ENCODE data around the gene HK3.

HK3 gene

DNA sequence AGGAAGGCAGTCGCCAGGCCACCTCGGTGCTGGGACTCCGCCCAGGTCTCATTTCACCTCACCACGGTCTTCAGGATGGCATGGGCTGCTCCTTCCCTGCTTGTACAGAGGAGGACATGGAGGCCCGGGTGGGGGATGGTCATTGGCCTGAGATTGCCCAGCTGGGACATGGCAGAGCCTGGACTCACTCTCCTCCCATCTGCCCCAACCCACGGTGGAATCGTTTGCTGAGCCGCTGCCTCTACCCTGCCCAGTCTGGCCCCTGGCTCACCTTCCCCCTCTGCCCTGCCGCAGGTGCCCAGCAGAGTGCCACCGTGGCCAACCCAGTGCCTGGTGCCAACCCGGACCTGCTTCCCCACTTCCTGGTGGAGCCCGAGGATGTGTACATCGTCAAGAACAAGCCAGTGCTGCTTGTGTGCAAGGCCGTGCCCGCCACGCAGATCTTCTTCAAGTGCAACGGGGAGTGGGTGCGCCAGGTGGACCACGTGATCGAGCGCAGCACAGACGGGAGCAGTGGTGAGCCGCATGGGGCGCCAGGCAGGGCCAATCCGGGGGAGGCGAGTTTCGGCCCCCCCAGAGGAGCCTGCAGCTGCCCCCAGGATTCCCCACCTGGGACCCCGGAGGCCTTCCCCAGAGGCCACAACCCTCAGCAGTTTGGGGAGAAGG lies 36.7 kb downstream of the HK3 start:
- peaks cover 0 to 41% of the 10 kb centered on the region in 2 donors for H3K27me3 ChIP-seq (ENCODE audit: control insufficient read depth in 1 of 2, insufficient read depth in 2 of 2, low read length in 2 of 2)
- no peak overlapping the region for H3K27ac ChIP-seq (ENCODE audit: low read depth, low read length)
- no peaks in the 10 kb centered on the region for H3K36me3 ChIP-seq (ENCODE audit: insufficient read depth, low read length)

DNA sequence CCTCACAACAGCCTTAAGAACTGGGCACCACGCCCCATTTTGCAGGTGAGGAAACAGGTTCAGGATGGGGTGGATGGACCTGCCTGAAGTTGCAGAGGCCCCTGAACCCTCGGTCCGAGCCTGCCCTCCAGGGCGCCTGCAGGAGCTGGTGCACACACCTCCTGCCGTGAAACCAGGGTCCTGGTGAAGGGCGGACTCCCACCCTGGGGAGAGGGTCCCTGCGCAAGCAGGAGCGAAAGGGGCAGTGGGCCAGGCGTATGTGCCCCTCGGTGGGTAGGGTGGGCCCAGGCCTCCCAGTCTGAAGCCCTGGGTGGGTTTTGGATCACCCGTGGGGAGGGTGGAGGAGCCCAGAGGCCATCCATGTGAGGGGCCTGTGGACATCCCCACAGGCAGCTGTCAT lies 37.9 kb downstream of the HK3 start:
- Histone ChIP-seq H3K27me3 (ENCODE audit: control insufficient read depth in 1 of 2, insufficient read depth in 2 of 2, low read length in 2 of 2) (peaks cover 0 to 33% of the 10 kb centered on the region in 2 donors), H3K27ac (ENCODE audit: low read depth, low read length) (no peak overlapping the region), H3K9me3 (ENCODE audit: low read length) (no peaks in the 10 kb centered on the region), H3K4me3 (ENCODE audit: low read depth in 1 of 2, low read length in 2 of 2) (no peak overlapping the region), H3K4me1 (ENCODE audit: insufficient read depth, low read length) (no peaks in the 10 kb centered on the region), H3K9ac (ENCODE audit: low read length) (no peak overlapping the region), H3K36me3 (ENCODE audit: insufficient read depth, low read length) (no peaks in the 10 kb centered on the region)

More for the DNA sequence above, 36.7 kb downstream of the HK3 start:
- Histone ChIP-seq H3K4me1 (ENCODE audit: insufficient read depth, low read length) (no peaks in the 10 kb centered on the region), H3K4me3 (ENCODE audit: low read depth in 1 of 2, low read length in 2 of 2) (no peak overlapping the region), H3K9ac (ENCODE audit: low read length) (no peak overlapping the region), H3K9me3 (ENCODE audit: low read length) (no peaks in the 10 kb centered on the region)

DNA sequence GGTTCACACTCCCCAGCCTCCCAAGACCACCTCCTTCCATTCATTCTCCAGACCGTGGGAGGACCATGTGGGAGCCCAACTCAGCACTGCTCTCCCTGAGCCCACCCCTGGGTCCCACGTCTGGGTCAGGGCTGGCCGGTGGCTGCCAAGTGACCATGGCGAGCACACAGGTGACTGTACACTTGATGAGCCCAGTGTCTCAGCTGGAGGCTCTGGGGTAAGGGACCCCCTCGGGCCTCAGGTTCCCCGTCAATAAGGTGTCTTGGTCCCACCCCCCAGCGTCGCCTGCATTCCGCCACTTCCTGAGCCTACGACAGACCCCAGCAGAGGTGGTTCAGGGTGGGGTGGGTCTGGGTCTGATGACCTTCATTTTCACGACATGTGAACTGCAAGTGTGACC lies 38.8 kb downstream of the HK3 start:
- Histone ChIP-seq H3K27ac (ENCODE audit: low read depth, low read length) (no peak overlapping the region), H3K4me1 (ENCODE audit: insufficient read depth, low read length) (no peaks in the 10 kb centered on the region), H3K4me3 (ENCODE audit: low read depth in 1 of 2, low read length in 2 of 2) (no peak overlapping the region), H3K9me3 (ENCODE audit: low read length) (no peaks in the 10 kb centered on the region), H3K36me3 (ENCODE audit: insufficient read depth, low read length) (no peaks in the 10 kb centered on the region), H3K27me3 (ENCODE audit: control insufficient read depth in 1 of 2, insufficient read depth in 2 of 2, low read length in 2 of 2) (peaks cover 0 to 24% of the 10 kb centered on the region in 2 donors), H3K9ac (ENCODE audit: low read length) (no peak overlapping the region)

DNA sequence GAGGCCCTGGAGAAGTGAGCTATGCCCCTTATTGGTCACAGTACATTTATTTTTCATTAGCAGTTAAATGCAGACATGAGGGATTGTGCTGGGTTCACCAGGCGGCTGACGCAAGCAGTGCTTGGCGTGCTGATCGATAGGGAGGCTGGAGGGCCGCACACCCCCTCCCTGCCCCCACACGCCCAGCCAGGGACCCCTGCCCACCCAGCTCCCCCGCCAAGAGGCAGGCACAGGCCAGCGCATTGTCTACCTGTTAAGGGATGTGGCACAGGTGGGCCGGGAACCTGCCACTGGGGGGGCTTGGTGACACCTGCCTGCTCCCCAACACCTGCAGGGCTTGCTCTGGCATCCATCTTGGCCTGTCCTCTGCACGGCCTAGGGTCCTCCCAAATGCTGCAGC lies 39.2 kb downstream of the HK3 start:
- Histone ChIP-seq H3K9ac (ENCODE audit: low read length) (no peak overlapping the region), H3K9me3 (ENCODE audit: low read length) (no peaks in the 10 kb centered on the region), H3K27me3 (ENCODE audit: control insufficient read depth in 1 of 2, insufficient read depth in 2 of 2, low read length in 2 of 2) (peaks cover 0 to 20% of the 10 kb centered on the region in 2 donors), H3K4me3 (ENCODE audit: low read depth in 1 of 2, low read length in 2 of 2) (no peak overlapping the region), H3K27ac (ENCODE audit: low read depth, low read length) (no peak overlapping the region), H3K36me3 (ENCODE audit: insufficient read depth, low read length) (no peaks in the 10 kb centered on the region), H3K4me1 (ENCODE audit: insufficient read depth, low read length) (no peaks in the 10 kb centered on the region)

DNA sequence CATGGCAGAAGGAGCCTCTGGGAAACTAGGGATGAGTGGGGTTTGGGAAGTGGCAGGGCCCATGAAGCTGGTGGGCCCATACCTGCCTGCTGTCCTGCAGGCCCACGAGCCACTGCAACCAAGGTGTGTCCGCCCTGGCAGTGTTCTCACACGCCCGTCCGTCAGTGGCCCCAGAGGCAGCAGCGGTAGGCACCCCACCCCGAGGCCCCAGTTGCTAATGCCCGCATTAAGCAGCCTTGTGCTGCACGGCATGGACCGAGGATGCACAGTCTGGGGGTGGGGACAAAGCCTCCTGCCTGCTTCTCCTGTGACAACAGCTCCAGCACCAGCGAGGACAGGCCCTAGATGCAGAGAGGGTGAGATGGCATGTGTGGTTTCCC lies 41.3 kb downstream of the HK3 start:
- H3K4me3 ChIP-seq (ENCODE audit: low read depth in 1 of 2, low read length in 2 of 2) = no peak overlapping the region
- H3K36me3 ChIP-seq (ENCODE audit: insufficient read depth, low read length) = no peaks in the 10 kb centered on the region
- H3K9me3 ChIP-seq (ENCODE audit: low read length) = no peaks in the 10 kb centered on the region
- H3K27ac ChIP-seq (ENCODE audit: low read depth, low read length) = no peak overlapping the region
- peaks cover 0 to 18% of the 10 kb centered on the region in 2 donors for H3K27me3 ChIP-seq (ENCODE audit: control insufficient read depth in 1 of 2, insufficient read depth in 2 of 2, low read length in 2 of 2)
- no peaks in the 10 kb centered on the region for H3K4me1 ChIP-seq (ENCODE audit: insufficient read depth, low read length)
- H3K9ac ChIP-seq (ENCODE audit: low read length) = no peak overlapping the region

DNA sequence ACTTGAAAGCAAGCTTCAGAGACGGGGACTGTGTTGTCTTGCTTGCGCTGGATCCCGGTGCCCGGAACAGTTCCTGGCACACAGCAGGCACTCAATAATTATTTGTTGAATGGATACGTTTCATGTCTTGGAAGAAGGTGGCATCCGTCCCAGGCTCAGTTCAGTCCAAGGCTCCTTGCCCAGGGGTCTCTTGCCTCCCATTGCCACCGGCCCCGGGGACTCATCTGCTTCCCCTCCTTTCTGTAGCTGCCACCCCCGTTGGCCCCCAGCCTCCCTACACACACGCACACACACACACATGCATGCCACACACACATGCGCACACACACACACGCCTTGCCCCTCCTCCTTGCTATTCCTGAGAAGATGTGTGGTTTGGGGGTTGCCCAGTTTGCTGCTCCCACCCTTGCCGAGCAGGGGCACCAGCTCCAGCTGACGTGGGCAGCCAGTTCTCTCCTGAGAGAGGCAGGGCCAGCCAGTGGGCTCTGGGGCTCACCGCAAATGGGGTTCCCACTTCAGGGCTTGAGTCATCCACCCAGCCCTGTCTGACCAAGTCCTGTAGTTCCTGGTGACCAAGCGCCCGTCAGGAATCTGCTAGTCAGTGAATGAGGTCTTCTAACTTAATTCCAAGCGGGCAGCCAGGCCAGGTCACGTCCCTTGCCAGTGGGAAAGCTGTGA lies 41.8 kb downstream of the HK3 start:
- Histone ChIP-seq H3K9me3 (ENCODE audit: low read length) (no peaks in the 10 kb centered on the region), H3K36me3 (ENCODE audit: insufficient read depth, low read length) (no peaks in the 10 kb centered on the region), H3K4me1 (ENCODE audit: insufficient read depth, low read length) (no peaks in the 10 kb centered on the region), H3K27me3 (ENCODE audit: control insufficient read depth in 1 of 2, insufficient read depth in 2 of 2, low read length in 2 of 2) (peaks cover 0 to 14% of the 10 kb centered on the region in 2 donors), H3K9ac (ENCODE audit: low read length) (no peak overlapping the region), H3K4me3 (ENCODE audit: low read depth in 1 of 2, low read length in 2 of 2) (no peak overlapping the region), H3K27ac (ENCODE audit: low read depth, low read length) (no peak overlapping the region)

DNA sequence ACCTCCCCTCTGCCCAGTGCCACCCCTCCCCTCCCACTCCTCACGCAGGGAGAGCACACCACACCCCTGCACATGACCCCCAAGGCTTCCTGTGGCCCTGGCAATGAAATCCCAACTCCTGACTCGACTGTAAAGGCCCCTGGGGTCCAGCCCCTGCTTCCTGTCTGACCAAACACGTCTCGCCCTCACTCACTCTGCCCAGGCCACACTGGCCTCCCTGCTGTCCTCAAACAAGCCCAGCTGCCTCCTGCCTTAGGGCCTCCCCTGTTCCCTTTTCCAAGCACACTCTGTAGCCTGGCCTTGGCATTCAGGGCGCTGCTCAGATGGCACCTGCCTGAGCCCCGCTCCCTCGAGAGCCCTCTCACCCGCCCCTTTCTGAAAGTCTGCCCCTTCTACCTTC lies 42.4 kb downstream of the HK3 start:
- no peaks in the 10 kb centered on the region for H3K36me3 ChIP-seq (ENCODE audit: insufficient read depth, low read length)
- peaks cover 0 to 14% of the 10 kb centered on the region in 2 donors for H3K27me3 ChIP-seq (ENCODE audit: control insufficient read depth in 1 of 2, insufficient read depth in 2 of 2, low read length in 2 of 2)
- H3K9me3 ChIP-seq (ENCODE audit: low read length) = no peaks in the 10 kb centered on the region
- H3K27ac ChIP-seq (ENCODE audit: low read depth, low read length) = no peak overlapping the region
- H3K9ac ChIP-seq (ENCODE audit: low read length) = no peak overlapping the region
- no peak overlapping the region for H3K4me3 ChIP-seq (ENCODE audit: low read depth in 1 of 2, low read length in 2 of 2)
- no peaks in the 10 kb centered on the region for H3K4me1 ChIP-seq (ENCODE audit: insufficient read depth, low read length)

DNA sequence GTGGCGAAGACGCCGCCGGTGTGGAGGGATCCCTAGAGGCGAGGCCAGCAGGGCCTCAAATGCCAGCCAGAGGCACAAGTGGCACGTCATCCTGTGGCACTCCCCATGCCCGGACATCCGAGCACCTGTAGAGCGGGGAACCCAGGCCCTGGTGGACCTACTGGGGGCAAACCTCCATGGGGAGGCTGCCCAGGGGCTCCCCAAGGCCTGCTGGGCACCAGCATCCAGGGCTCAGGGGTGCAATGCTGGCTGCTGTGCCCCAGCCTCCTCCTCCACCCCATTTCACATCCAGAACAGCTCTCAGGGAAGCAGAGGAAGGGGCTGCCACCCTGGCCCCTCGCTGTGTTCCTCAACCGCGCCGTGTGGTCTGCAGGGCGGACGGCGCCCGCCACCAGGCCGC lies 43.5 kb downstream of the HK3 start:
- no peak overlapping the region for H3K4me3 ChIP-seq (ENCODE audit: low read depth in 1 of 2, low read length in 2 of 2)
- no peak overlapping the region for H3K27ac ChIP-seq (ENCODE audit: low read depth, low read length)
- no peaks in the 10 kb centered on the region for H3K4me1 ChIP-seq (ENCODE audit: insufficient read depth, low read length)
- no peak overlapping the region for H3K9ac ChIP-seq (ENCODE audit: low read length)
- H3K36me3 ChIP-seq (ENCODE audit: insufficient read depth, low read length) = no peaks in the 10 kb centered on the region
- H3K27me3 ChIP-seq (ENCODE audit: control insufficient read depth in 1 of 2, insufficient read depth in 2 of 2, low read length in 2 of 2) = peaks cover 0 to 3% of the 10 kb centered on the region in 2 donors
- no peaks in the 10 kb centered on the region for H3K9me3 ChIP-seq (ENCODE audit: low read length)

DNA sequence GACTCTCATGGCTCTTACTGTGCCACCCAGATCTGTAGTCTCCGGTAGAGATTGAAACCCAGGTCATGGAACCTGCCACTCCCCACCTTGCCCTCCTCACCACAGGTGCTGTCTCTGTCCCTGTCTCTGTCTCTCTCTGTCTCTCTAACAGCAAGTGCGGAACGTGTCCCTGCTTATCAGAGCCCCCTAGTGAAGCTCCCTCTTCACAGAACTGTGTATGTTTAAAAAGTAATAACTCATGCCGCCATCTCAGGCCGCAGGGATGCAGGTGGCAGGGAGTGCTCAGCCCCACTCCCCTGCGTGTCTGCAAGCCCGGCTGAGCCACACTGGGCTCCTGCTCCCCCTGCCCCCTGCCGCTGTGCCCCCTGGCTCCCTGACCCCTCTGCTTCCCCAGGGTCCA lies 45.0 kb downstream of the HK3 start:
- no peaks in the 10 kb centered on the region for H3K9me3 ChIP-seq (ENCODE audit: low read length)
- no peaks in the 10 kb centered on the region for H3K4me1 ChIP-seq (ENCODE audit: insufficient read depth, low read length)
- H3K36me3 ChIP-seq (ENCODE audit: insufficient read depth, low read length) = no peaks in the 10 kb centered on the region
- H3K4me3 ChIP-seq (ENCODE audit: low read depth in 1 of 2, low read length in 2 of 2) = no peak overlapping the region
- H3K27me3 ChIP-seq (ENCODE audit: control insufficient read depth in 1 of 2, insufficient read depth in 2 of 2, low read length in 2 of 2) = peaks cover 0 to 6% of the 10 kb centered on the region in 2 donors
- H3K9ac ChIP-seq (ENCODE audit: low read length) = no peak overlapping the region
- H3K27ac ChIP-seq (ENCODE audit: low read depth, low read length) = no peak overlapping the region

DNA sequence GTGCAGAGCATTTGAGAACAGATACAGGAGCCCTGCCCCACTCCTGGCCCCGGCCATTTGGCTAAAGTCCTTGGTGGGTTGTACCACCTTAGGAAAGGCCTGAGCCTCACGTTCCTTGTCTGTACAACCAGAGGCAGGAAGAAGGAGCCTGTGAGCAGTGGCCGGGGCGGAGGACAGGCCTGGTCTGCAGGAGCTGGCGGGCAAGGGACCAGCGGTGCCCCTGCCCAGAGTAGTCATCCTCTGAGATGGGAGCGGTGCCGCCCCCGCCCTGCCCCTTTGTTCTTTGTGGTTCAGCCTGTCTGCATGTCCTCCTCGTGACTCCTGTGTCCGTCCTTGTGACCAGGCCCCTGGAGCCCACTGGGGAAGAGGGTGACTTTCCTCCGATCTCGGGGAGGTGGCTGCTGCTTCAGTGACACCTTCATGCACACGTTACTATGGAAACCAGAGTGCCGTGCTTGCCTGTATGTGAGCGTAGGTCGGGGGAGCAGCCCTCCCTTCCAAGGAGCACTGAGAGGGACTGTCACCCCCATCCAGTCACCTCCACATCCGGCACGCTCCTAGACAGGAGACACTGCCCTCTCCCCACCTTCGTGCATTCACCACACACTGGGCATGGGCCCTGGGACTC lies 45.9 kb downstream of the HK3 start:
- H3K36me3 ChIP-seq (ENCODE audit: insufficient read depth, low read length) = no peaks in the 10 kb centered on the region

DNA sequence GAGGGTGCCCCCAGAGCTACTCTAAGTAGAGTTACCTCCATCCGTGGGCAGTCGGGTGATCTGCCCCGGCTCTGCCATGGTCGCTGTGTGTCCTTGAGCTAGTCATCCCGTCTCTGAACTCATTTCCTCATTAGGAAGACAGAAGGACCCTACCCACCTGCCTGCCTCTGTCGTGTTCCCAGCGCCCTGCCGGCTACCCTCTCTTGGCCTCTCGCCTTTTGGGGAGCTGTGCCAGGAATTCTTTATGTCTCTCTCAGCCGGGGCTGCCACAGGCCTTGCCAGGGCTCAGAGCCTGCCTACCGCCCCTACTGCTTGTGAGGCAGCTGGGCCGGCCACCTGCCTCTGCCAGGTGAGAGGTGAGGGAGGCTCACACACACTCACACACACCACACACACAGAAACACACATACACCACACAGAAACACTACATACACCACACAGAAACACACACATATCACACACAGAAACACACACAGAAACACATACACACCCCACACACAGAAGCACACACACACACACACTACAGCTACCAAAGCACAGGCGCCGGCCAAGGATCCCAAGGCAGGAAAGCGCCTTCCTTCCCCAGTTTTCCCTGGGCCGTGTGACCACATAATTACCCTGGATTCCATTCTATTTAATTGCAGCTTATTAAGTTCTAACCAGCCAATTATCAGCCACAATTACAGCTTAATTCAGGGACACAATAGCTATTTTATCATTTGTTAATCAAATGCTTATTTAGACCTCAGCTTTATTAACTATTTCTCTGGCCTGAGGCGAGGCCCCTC lies 47.1 kb downstream of the HK3 start:
- Histone ChIP-seq H3K36me3 (ENCODE audit: insufficient read depth, low read length) (no peaks in the 10 kb centered on the region), H3K27ac (ENCODE audit: low read depth, low read length) (no peak overlapping the region), H3K9ac (ENCODE audit: low read length) (no peak overlapping the region), H3K9me3 (ENCODE audit: low read length) (no peaks in the 10 kb centered on the region), H3K4me1 (ENCODE audit: insufficient read depth, low read length) (no peaks in the 10 kb centered on the region), H3K4me3 (ENCODE audit: low read depth in 1 of 2, low read length in 2 of 2) (no peak overlapping the region), H3K27me3 (ENCODE audit: control insufficient read depth in 1 of 2, insufficient read depth in 2 of 2, low read length in 2 of 2) (peaks cover 0 to 22% of the 10 kb centered on the region in 2 donors)

More for the DNA sequence above, 45.9 kb downstream of the HK3 start:
- Histone ChIP-seq H3K4me3 (ENCODE audit: low read depth in 1 of 2, low read length in 2 of 2) (no peak overlapping the region), H3K9me3 (ENCODE audit: low read length) (no peaks in the 10 kb centered on the region), H3K4me1 (ENCODE audit: insufficient read depth, low read length) (no peaks in the 10 kb centered on the region), H3K27me3 (ENCODE audit: control insufficient read depth in 1 of 2, insufficient read depth in 2 of 2, low read length in 2 of 2) (peaks cover 0 to 13% of the 10 kb centered on the region in 2 donors), H3K27ac (ENCODE audit: low read depth, low read length) (no peak overlapping the region), H3K9ac (ENCODE audit: low read length) (no peak overlapping the region)

Data from muscle layer of colon (tissue), 2 donors.